K562 (cell line): ENCODE measurements around the gene LIMS1. TPM values are rescaled to one million over a fixed set of nuclear protein-coding genes. Genes with fewer than 3 reads are reported as not detected.

Source experiments
- MGA ChIP-seq: fragments of 450-650 bp; IDR thresholded peaks from 2 replicates; pipeline ENCODE4 v1.6.1; 2016; ENCODE audit warnings: mild to moderate bottlenecking, moderate library complexity
- PHF20 ChIP-seq: fragments of 450-650 bp; IDR thresholded peaks from 2 replicates; pipeline ENCODE4 v1.6.1; 2018; ENCODE audit not compliant: partially characterized antibody
- ZNF518B ChIP-seq: fragments of 250-450 bp; sonication (Bioruptor Pico); IDR thresholded peaks from 2 replicates; pipeline ENCODE4 v1.5.0; 2021; ENCODE audit warnings: mild to moderate bottlenecking, moderate library complexity
- polyA plus RNA-seq, 8 experiments: library from polyadenylated mRNA; depleted of rRNA in 4 of 8; stranded (reverse) in 5 of 8; unstranded in 3 of 8; fragments of >200 nt; fragmentation: Nextera tagmentation in 2 of 8; fragmentation: Illumina TruSeq in 1 of 8; extraction: Ambion mirVana in 2 of 8; extraction: Trizol in 1 of 8; gene quantifications; 2 replicates each; pipeline versions ENCODE4 v1.2.1 to v1.2.3, GENCODE V29; 2011 to 2014; ENCODE audit warnings: inconsistent platforms in 1 of 8, missing spikeins in 1 of 8
- total RNA-seq, 7 experiments: library from RNA; depleted of rRNA in 6 of 7; stranded (reverse); fragments of >200 nt in 6 of 7; fragmentation: Illumina TruSeq in 2 of 7; extraction: Trizol in 2 of 7; gene quantifications; 2 replicates each; pipeline versions ENCODE4 v1.2.1 to v1.2.3, GENCODE V29; 2011 to 2021; ENCODE audit warnings: low replicate concordance in 1 of 7

Gene LIMS1
- total and polyA plus RNA-seq, 9 of the 15 experiments (the other 6 are each of a cell fraction or from before 2014, with no cell fraction given) = 52.8 to 134 (median 81.0) TPM

- no peak for TF ChIP-seq ZNF518B (CRISPR knock-in tag)
- TF ChIP-seq MGA = no peak
- no peak for TF ChIP-seq PHF20
Observed at GRCh38 chr2:108491848-108492247, 42.4 kb upstream of the LIMS1 start (continued).
